Epidermal melanocyte (primary cell): ENCODE results near the gene AEBP2.
"Not testable (repeated sequence)": the region's sequence is repeated elsewhere in the genome, so short reads cannot be mapped to it uniquely, and the experiment has no call there.

Source experiments
- DNase-seq: peaks from one replicate; pipeline ENCODE4 v3.0.0; 2011; ENCODE audit warnings: low spot score; ENCODE audit not compliant: insufficient read length

AEBP2 gene

DNA sequence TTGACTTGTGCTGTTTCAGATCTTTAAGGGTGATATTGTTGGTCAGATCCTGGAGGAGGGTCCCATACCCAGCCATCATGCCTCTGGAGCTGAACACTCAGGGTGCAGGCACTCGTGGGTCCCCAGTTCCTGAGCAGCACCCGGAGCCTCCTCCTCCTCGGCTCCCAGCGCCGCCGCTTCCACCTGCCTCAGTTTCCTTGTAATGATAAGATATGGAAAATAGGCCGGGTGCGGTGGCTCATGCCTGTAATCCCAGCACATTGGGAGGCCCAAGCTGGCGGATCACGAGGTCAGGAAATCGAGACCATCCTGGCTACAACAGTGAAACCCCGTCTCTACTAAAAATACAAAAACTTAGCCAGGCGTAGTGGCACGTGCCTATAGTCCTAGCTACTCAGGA, 20.2 kb upstream of the AEBP2 start:
- DNase-seq, result no peak

DNA sequence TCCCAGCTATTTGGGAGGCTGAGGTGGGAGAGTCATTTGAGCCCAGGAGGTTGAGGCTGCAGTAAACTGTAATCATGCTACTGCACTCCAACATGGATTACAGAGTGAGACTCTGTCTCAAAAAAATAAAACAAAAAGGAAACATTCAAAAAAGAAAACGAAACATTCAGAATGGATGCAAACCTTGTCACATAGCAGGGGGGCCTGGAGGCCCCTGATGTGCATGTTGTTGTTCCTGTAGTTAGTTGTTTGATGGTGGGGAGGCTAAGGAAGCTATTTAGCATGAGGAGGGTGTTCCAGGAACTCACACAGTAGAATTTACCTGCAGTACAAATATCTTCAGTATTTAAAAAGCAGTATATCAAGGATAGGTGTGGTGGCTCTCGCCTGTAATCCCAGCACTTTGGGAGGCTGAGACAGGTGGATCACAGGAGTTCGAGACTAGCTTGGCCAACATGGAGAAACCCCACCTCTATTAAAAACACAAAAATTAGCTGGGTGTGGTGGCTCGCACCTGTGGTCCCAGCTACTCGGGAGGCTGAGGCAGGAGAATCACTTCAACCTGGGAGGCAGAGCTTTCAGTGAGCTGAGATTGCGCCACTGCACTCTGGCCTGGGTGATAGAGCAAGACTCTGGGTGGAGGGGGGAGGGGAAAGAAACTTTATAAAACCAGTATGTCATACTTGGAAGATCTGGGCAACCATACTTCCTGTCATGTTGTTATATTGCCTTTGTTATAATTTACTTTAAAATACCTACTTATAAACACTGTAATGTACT, 17.6 kb upstream of the AEBP2 start:
- DNase-seq, result no peak

- no peak for DNase-seq
Measured at GRCh38 chr12:19423166-19423930, 15.9 kb upstream of the AEBP2 start.

DNA sequence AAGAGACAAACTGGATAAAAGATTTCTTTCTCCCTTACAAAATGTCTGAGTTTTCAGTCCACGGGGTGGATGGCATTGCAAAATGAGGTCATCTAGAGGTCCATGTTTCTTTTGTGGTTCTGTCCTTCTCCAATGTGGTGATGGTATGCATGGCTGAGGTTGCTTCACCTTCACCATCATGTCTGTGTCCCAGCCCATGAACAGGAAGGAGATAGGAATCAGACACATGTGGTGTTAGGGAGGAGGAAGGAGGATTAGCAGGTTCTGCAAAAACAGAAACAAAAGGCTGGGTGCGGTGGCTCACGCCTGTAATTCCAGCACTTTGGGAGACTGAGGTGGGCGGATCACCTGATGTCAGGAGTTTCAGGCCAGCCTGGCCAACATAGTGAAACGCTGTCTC, 11.0 kb upstream of the AEBP2 start:
- no peak for DNase-seq

DNA sequence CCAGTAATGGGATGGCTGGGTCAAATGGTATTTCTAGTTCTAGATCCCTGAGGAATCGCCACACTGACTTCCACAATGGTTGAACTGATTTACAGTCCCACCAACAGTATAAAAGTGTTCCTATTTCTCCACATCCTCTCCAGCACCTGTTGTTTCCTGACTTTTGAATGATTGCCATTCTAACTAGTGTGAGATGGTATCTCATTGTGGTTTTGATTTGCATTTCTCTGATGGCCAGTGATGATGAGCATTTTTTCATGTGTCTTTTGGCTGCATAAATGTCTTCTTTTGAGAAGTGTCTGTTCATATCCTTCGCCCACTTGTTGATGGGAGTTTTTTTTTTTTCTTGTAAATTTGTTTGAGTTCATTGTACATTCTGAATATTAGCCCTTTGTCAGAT, 9.8 kb upstream of the AEBP2 start:
- DNase-seq, result not testable (repeated sequence)

DNA sequence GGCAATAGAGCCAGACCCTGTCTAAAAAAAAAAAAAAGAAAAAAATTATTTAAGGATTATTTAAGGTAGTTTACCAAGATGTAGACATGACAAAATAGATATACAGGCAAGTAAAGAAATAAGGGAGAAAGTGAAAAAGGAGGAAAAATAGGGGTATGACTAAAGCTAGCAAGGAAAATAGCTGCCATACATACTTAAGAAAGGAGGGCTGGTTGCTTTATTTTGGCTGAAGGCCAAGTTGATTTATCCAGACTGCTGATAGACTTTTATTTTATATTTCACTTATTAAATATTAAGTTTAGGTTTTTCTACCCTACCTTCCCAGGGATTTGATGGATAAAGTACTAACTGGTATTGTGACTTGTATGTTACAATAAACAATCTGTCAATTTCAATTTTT, 8.3 kb upstream of the AEBP2 start:
- no peak for DNase-seq

- peak; percentile 18 for DNase-seq
Measured at GRCh38 chr12:19431407-19432308, 7.6 kb upstream of the AEBP2 start.

- no peak for DNase-seq
Measured at GRCh38 chr12:19432309-19433170, 6.8 kb upstream of the AEBP2 start.

DNA sequence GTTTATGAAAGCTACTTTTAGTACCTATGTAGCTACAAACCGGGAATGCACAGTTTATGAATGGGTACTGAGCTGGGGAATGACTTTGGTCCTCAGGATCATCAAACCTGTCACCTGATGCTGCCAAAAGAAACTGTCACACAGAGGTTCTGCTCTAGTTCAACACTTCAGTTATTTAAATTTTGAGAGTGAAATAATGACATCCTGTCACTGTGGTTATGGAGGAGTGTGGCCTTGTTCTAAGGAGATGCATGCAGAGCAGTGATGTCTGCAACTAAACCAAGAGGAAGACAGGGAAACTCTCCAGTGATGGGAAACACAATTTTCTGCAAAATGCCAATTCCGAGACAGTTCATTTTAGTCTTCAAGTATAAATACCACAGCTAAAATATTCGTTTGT, 4.8 kb upstream of the AEBP2 start:
- no peak for DNase-seq

- no peak for DNase-seq
Measured at GRCh38 chr12:19435831-19436497, 3.3 kb upstream of the AEBP2 start.

DNA sequence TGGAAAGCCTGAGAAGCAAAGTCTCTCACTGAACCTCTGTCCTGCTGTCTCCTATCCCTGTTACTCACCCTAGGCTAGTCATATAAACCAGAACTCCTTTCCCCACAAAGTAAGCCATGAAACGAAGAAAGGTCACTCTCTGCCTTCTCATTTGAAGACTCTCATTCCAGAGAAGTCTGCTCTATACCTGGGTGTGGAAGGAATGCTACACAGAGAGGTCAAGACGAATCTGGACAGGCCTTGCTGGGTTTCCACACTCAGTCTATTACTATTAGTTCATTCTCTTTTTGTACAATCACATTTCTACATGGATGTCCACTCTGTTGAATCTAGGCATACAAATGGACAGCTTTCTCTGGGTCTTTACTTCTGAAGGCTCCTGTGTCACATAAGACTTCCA, 2.4 kb upstream of the AEBP2 start:
- no peak for DNase-seq

DNA sequence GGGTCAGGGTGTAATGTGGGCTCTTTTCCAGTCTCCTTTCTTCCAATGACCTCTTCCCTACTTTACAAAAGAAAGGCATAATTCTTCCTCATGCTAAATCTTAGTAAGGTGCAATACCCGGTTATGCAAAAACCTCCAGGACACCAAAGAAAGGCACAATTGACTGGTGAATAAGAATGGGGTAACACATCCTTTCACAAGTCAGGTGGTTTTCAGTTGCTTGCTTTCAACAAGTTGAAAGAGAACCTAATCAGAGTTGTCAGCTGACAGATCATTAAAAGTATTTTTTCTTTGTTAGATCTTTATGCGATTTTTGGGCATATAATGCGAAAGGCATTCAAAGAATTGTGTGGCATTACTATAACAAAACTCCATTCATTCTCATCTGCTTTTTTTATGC, 1.3 kb upstream of the AEBP2 start:
- DNase-seq, result no peak

DNA sequence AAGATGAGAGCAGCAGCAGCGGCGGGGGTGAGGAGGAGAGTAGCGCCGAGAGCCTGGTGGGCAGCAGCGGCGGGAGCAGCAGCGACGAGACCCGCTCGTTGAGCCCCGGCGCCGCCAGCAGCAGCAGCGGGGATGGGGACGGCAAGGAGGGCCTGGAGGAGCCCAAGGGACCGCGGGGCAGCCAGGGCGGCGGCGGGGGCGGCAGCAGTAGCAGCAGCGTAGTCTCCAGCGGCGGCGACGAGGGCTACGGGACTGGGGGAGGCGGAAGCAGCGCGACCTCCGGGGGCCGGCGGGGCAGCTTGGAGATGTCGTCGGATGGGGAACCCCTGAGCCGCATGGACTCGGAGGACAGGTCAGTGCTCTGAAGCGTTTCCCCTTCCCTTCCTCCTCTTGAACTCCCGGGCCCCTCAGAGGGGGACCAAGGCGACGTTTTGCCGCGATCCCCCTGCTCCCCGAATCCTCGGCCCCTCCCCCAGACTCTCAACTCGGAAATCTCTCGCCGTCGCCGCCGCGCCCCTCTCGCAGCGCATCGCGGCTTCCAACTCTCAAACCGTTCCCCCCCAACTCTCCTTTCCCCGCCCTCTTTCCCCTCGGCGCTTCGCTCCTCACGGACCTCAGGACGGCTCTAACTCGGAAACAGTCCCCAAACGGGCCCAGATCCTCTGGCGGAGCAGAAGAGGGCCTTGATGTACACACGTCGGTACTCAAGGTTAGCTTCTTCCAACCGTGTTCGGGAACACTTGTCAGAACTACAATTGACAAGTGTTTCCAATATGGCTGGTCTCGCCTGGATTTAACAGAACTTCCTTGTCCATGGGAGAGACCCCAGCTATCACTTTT, 947 bp downstream of the AEBP2 start:
- DNase-seq, result no peak

GRCh38 chr12:19440916-19441315, 1.6 kb downstream of the AEBP2 start:
- DNase-seq, result no peak

- no peak for DNase-seq
Measured at GRCh38 chr12:19443585-19443984, 4.3 kb downstream of the AEBP2 start.

DNA sequence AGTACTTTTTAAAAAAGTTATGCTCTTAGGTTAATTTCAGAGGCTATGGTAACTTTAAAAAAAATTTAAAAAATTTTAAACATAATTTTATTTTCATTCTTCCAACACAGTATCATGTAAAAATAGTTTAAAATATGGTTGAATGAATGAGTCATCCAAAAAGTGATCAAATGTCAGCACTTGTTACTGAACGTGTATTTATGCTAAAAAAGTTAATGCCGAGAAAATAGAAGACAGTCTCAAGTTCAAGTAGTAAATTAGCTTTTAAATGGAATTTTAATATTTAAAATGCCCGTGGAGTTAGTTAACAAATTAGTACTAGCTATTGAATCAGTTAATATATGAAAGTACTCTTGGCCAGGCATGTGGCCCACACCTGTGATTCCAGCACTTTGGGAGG, 4.8 kb downstream of the AEBP2 start:
- no peak for DNase-seq

DNA sequence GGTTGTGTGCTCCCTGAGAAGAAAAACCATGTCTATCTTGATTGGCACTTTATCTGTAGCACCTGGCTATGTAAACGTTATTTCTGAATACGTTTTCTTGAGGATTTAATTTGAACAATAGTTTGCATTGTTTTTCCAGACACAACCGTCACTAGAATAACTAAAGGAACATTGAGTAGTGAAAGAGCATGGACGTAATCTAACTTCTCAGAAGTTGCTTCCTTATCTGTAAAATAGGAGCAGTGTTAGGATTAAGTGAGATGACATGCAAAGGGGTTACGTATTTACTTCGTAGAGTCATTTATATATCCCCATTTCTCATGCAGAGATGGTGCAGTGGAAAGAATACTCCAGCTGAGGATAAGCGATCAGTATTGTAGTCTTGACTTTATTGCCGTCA, 8.1 kb downstream of the AEBP2 start:
- DNase-seq, result no peak

GRCh38 chr12:19449814-19450213, 10.5 kb downstream of the AEBP2 start:
- no peak for DNase-seq

GRCh38 chr12:19450362-19450761, 11.1 kb downstream of the AEBP2 start:
- DNase-seq, result no peak

DNA sequence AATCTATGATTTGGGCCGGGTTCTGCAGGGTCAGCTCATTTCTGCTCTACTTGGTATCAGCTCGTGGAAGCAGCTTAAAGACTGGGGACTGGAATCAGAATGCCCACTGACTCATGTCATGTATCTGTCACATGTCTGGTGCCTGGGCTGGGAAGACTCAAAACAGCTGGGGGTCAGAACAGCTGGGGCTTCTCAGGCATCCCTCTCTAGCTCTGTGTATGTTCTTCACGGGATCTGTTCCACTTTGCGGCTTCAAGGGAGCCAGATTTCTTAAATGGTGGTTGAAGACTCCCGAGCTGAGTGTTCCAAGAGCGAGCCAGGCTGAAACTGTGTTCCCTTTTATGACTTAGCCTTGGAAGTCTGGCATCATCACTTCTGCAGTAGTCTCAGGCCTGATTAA, 11.9 kb downstream of the AEBP2 start:
- no peak for DNase-seq
